DMS 273 (cell line): ENCODE measurements around the gene CD274.
"Not testable (repeated sequence)": the region's sequence is repeated elsewhere in the genome, so short reads cannot be mapped to it uniquely, and the experiment has no call there.

Experiments
- DNase-seq: peaks from one replicate; lab custom pipeline; 2025; ENCODE audit not compliant: unreplicated experiment; lab: John Stamatoyannopoulos, UW

Gene CD274

DNA sequence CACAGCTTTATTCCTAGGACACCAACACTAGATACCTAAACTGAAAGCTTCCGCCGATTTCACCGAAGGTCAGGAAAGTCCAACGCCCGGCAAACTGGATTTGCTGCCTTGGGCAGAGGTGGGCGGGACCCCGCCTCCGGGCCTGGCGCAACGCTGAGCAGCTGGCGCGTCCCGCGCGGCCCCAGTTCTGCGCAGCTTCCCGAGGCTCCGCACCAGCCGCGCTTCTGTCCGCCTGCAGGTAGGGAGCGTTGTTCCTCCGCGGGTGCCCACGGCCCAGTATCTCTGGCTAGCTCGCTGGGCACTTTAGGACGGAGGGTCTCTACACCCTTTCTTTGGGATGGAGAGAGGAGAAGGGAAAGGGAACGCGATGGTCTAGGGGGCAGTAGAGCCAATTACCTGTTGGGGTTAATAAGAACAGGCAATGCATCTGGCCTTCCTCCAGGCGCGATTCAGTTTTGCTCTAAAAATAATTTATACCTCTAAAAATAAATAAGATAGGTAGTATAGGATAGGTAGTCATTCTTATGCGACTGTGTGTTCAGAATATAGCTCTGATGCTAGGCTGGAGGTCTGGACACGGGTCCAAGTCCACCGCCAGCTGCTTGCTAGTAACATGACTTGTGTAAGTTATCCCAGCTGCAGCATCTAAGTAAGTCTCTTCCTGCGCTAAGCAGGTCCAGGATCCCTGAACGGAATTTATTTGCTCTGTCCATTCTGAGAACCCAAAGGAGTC lies at the start of gene CD274:
Gene CD274, plus strand, starts transcription at position 184 of the 733 bp plus-strand sequence. CDS start 5,572 bp downstream, outside the sequence.
- DNase-seq = peak; percentile 89

DNA sequence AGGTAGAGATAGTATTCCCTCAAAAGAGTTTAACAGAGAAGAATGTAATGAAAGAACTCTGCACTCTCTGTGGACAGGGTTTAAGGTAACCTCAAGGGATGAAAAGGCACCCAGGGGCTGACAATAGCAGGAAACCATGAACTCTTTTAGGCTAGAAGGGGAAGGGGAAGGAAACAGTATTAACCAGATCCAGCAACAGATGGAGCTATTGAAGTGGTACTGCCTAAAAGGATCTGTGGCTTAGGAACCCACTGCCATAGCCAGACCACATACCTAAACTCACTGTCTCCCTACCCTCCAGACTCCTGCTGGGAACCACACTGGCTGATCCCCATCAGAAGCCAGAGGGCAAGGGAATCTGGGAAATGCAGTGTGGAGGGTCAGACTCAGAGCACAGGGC lies 48.1 kb upstream of the CD274 start:
- DNase-seq = no peak

DNA sequence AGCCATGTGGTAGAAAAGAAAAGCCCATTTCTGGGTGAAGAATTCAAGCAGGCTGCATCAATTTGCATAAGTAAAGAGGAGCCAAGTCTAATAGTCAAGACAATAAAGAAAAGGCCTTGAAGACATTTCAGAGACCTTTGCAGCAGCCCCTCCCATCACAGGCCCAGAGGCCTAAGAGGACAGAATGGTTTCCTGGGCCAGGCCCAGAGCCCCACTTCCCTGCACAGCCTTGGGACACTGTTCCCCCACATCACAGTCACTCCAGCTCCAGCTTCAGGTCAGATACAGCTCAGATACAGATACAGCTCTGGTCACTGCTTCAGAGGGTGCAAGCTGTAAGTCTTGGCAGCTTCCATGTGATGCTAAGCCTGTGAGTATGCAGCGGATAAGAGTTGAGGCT lies 41.7 kb upstream of the CD274 start:
- no peak for DNase-seq

- DNase-seq = no peak
Measured at GRCh38 chr9:5416953-5417352, 33.4 kb upstream of the CD274 start.

GRCh38 chr9:5418481-5418880 lies 31.9 kb upstream of the CD274 start:
- no peak for DNase-seq

- no peak for DNase-seq
Measured at GRCh38 chr9:5419987-5420386, 30.4 kb upstream of the CD274 start.

GRCh38 chr9:5421163-5421562 lies 29.2 kb upstream of the CD274 start:
- no peak for DNase-seq

DNA sequence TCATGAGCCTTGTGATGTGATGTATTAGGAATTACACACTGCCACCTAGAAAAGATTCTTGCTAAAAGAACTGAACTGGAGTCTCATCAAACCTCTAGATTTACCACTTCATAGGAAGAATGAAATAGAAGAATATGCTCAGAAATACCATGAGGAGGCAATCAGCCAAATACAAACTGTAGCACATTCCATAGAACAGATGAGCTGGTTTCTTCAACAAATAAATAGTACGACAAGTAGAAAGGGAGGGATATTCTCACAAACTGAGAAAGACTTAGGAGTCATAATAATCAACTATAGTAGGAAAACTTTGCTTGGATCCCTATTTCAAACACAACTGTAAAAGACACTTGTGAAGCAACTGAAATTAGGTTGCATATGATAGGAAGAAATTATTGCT lies 28.1 kb upstream of the CD274 start:
- DNase-seq = no peak

DNA sequence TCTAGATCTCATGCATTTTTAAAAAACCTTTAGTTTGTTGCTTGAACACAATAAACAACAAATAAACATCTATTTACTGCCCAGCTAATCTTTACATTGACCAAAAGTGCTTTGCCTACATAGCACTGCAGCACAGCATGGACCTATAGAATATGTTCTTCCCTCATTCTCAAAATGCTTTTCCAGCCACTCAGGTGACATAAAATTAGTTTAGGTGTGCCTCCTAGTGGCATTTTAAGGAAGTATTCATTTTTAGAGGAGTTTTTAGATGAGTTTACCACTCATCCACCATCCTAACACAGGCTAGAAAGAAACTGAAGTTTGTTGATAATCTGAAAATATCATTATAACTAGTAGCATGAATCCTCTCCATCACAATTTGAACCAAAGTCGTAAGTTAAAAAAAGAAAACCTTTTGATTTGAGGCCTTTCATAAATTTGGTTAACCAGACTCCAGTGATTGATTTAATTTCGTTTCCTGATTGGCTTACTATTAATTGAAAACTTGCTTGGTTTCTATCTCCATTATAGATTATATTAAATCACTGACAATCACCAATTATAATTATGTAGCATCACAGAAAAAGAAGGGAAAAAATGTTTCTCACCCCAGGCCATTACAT lies 25.2 kb upstream of the CD274 start:
- peak; percentile 29 for DNase-seq

- DNase-seq = no peak
Measured at GRCh38 chr9:5427005-5427404, 23.3 kb upstream of the CD274 start.

- DNase-seq = no peak
Measured at GRCh38 chr9:5428172-5428571, 22.2 kb upstream of the CD274 start.

DNA sequence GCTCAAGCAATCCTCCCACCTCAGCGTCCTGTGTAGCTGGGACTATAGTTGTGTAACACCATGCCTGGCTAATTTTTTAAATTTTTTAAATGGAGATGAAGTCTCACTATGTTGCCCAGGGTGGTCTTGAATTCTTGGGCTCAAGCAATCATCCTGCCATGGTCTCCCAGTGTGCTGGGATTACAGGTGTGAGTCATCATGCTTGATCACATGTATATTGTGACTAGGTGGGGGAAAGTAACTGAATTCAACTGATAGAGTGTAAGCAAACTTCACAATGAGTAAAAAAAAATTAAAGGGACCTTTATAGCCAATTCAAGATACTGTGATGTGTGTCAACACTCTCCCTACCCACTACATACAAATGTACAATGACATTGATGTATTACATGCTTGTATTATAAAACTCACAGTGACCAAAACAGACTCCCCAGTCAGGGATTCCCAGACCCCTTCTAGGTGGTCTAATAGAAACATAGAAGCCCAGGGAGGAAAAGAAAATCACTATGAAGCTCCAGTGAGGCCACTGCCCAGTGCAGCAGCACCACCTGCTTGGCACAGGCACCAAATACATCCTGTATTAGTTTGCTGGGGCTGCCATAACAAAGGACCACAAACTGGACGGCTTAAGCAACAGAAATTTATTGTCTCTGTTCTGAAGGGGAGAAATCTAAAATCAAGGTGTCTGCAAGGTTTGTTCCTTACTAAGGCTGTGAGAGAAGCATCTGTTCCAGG lies 21.4 kb upstream of the CD274 start:
- no peak for DNase-seq

DNA sequence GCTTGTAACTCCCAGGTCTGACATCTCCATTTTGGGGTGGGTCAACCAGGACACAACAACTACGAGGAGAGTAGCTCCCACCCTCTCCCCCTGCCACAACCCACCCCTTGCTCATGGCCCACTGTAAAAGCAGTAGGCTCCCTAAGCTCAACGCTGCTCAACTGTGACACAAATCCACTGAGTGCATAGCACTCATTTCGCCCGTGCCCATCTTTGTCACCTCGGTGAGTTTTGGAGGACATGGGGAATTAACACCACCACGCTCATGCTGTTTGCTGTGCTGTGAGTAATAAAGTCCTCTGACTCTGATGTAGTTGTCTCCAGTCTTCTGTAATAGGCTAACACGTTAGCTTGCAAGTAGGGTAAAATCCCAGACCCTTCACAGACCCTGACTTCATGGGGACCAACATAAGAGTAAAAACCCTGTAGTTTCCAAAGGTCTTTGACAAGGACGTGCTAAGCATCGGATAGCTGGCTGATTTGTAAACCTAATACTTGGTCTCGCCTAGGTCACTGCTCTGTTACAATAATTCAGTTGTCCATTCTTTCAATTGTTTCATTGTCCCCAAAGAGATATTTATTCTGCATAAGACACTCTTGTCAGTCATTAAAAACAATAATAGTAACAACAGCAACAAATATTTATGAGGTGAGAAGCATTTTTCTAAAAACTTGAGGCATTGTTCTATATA lies 20.3 kb upstream of the CD274 start:
- DNase-seq = no peak

DNA sequence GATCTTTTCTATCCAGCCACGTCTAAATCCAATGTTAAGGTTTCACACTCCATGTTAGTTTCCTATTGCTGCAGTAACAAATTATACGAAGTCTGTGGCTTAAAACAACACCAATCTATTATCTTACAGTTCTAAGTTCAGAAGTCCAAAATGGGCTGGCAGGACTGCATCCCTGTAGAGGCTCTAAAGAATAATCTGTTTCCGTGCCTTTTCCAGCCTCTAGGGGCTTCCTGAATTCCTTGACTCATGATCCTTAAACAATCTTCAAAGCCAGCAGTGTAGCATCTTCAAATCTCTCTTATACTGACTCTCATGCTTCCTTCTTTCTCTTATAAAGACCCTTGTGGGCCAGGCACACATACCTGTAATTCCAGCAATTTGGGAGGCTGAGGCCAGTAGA lies 19.4 kb upstream of the CD274 start:
- no peak for DNase-seq

GRCh38 chr9:5432890-5433289 lies 17.5 kb upstream of the CD274 start:
- DNase-seq = not testable (repeated sequence)

DNA sequence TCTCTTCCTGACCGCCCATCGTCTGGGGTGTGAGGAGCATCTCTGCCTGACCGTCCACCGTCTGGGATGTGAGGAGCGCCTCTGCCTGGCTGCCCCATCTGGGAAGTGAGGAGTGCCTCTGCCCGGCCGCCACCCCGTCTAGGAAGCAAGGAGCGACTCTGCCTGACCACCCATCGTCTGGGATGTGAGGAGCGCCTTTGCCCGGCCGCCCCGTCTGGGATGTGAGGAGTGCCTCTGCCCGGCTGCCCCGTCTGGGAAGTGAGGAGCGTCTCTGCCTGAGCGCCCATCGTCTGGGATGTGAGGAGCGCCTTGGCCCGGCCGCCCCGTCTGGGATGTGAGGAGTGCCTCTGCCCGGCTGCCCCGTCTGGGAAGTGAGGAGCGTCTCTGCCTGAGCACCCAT lies 17.0 kb upstream of the CD274 start:
- DNase-seq = not testable (repeated sequence)

DNA sequence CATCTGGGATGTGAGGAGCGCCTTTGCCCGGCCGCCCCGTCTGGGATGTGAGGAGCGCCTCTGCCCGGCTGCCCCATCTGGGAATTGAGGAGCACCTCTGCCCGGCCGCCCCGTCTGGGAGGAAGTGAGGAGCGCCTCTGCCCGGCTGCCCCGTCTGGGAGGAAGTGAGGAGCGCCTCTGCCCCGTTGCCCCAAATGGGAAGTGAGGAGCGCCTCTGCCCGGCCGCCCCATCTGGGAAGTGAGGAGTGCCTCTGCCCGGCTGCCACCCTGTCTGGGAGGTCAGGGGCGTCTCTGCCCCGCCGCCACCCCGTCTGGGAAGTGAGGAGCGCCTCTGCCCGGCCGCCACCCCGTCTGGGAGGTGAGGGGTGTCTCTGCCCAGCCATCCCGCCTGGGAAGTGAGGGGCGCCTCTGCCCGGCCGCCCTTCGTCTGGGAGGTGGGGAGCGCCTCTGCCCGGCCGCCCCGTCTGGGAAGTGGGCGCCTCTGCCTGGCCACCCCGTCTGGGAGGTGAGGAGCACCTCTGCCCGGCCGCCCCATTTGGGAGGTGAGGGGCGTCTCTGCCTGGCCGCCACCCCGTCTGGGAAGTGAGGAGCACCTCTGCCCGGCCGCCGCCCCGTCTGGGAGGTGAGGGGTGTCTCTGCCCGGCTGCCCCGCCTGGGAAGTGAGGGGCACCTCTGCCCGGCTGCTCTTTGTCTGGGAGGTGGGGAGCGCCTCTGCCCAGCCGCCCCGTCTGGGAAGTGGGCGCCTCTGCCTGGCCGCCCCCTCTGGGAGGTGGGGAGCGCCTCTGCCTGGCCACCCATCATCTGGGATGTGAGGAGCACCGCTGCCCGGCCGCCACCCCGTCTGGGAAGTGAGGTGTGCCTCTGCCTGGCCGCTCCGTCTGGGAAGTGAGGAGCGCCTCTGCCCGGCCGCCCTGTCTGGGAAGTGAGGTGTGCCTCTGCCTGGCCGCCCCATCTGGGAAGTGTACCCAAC lies 16.2 kb upstream of the CD274 start:
- DNase-seq = not testable (repeated sequence)

DNA sequence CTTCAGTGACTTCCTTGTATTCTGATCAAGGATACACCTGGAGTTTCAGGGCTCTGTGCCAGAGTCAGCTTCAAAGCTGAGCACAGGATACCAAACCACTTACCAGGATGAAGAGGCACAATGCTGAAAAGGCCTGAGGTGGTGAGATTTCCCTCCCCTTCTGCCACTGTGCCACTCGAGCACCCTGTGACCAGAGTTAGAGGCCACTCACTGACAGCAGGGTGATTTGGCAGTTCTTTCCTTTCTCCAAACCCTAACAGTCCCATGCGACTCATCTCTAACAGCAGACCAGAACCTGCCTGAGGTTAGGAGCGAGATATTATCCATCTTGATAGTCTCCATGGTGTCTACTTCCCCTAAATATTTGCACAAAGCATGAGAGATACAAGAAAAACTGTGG lies 14.4 kb upstream of the CD274 start:
- no peak for DNase-seq

GRCh38 chr9:5436441-5436840 lies 13.9 kb upstream of the CD274 start:
- DNase-seq = no peak
